Activated naive CD8-positive, alpha-beta T cell treated with anti-CD3 and anti-CD28 coated beads, Interleukin-2, amount 50 U/mL, for 24 hours (primary cell): ENCODE measurements around the gene POU2F2.

Experiments
- ATAC-seq: fragments of 150-1000 bp; cut with Tn5 transposase; one replicate; pipeline ENCODE4 v1.10.0; 2021
- DNase-seq: peaks from one replicate; pipeline ENCODE4 v3.0.0; 2021
- H3K27ac Mint-ChIP-seq: one replicate; pipeline ENCODE4 v1.8.0; 2021; ENCODE audit warnings: mild to moderate bottlenecking, mixed read lengths
- H3K27me3 Mint-ChIP-seq: one replicate; pipeline ENCODE4 v1.8.0; 2021; ENCODE audit warnings: mixed read lengths
- H3K36me3 Mint-ChIP-seq: one replicate; pipeline ENCODE4 v1.8.0; 2021; ENCODE audit warnings: low read depth, mixed read lengths
- H3K4me1 Mint-ChIP-seq: one replicate; pipeline ENCODE4 v1.8.0; 2021; ENCODE audit warnings: mixed read lengths
- H3K4me3 Mint-ChIP-seq: one replicate; pipeline ENCODE4 v1.8.0; 2021; ENCODE audit warnings: mild to moderate bottlenecking, moderate library complexity, mixed read lengths
- H3K9me3 Mint-ChIP-seq: one replicate; pipeline ENCODE4 v1.8.0; 2021; ENCODE audit warnings: mixed read lengths

POU2F2 gene

GRCh38 chr19:42092350-42092749 lies 39.9 kb downstream of the POU2F2 start:
- no peak overlapping the region for H3K27ac Mint-ChIP-seq
- DNase-seq (peak; percentile 47), ATAC-seq (peak; percentile 40)
- H3K4me3 Mint-ChIP-seq, result no peak overlapping the region
- no peaks in the 10 kb centered on the region for H3K27me3 Mint-ChIP-seq
- peaks cover 28% of the 10 kb centered on the region for H3K4me1 Mint-ChIP-seq
- H3K36me3 Mint-ChIP-seq, result peaks cover 34% of the 10 kb centered on the region
- no peaks in the 10 kb centered on the region for H3K9me3 Mint-ChIP-seq

GRCh38 chr19:42091742-42092141 lies 40.5 kb downstream of the POU2F2 start:
- Mint-ChIP-seq H3K4me3 (no peak overlapping the region), H3K9me3 (no peaks in the 10 kb centered on the region), H3K27ac (no peak overlapping the region), H3K36me3 (peaks cover 31% of the 10 kb centered on the region), H3K4me1 (peaks cover 28% of the 10 kb centered on the region), H3K27me3 (no peaks in the 10 kb centered on the region)
- DNase-seq, result no peak
- ATAC-seq, result no peak

- ATAC-seq, result no peak
- Mint-ChIP-seq H3K27ac (no peak overlapping the region), H3K4me3 (no peak overlapping the region), H3K9me3 (no peaks in the 10 kb centered on the region), H3K4me1 (peaks cover 28% of the 10 kb centered on the region), H3K27me3 (no peaks in the 10 kb centered on the region), H3K36me3 (peaks cover 27% of the 10 kb centered on the region)
- no peak for DNase-seq
These were observed 40.9 kb downstream of the POU2F2 start for GRCh38 chr19:42091300-42091699.

GRCh38 chr19:42090672-42091071 lies 41.6 kb downstream of the POU2F2 start:
- H3K36me3 Mint-ChIP-seq, result peaks cover 25% of the 10 kb centered on the region

GRCh38 chr19:42089772-42090171 lies 42.5 kb downstream of the POU2F2 start:
- DNase-seq, result no peak
- no peaks in the 10 kb centered on the region for H3K9me3 Mint-ChIP-seq
- peaks cover 28% of the 10 kb centered on the region for H3K4me1 Mint-ChIP-seq
- H3K27me3 Mint-ChIP-seq, result no peaks in the 10 kb centered on the region
- ATAC-seq, result no peak
- peaks cover 22% of the 10 kb centered on the region for H3K36me3 Mint-ChIP-seq
- H3K4me3 Mint-ChIP-seq, result no peak overlapping the region
- H3K27ac Mint-ChIP-seq, result no peak overlapping the region

More at GRCh38 chr19:42090672-42091071, 41.6 kb downstream of the POU2F2 start:
- no peaks in the 10 kb centered on the region for H3K27me3 Mint-ChIP-seq
- no peaks in the 10 kb centered on the region for H3K9me3 Mint-ChIP-seq
- peaks cover 28% of the 10 kb centered on the region for H3K4me1 Mint-ChIP-seq
- H3K27ac Mint-ChIP-seq, result no peak overlapping the region
- DNase-seq (no peak), ATAC-seq (no peak)
- H3K4me3 Mint-ChIP-seq, result no peak overlapping the region

- peaks cover 28% of the 10 kb centered on the region for H3K4me1 Mint-ChIP-seq
- peaks cover 17% of the 10 kb centered on the region for H3K36me3 Mint-ChIP-seq
- ATAC-seq (no peak), DNase-seq (no peak)
- H3K9me3 Mint-ChIP-seq, result no peaks in the 10 kb centered on the region
- H3K27ac Mint-ChIP-seq, result no peak overlapping the region
- H3K4me3 Mint-ChIP-seq, result no peak overlapping the region
- no peaks in the 10 kb centered on the region for H3K27me3 Mint-ChIP-seq
These were observed 43.0 kb downstream of the POU2F2 start for GRCh38 chr19:42089191-42089750.

GRCh38 chr19:42088471-42089190 lies 43.6 kb downstream of the POU2F2 start:
- Mint-ChIP-seq H3K36me3 (peaks cover 14% of the 10 kb centered on the region), H3K4me1 (peaks cover 28% of the 10 kb centered on the region), H3K4me3 (no peak overlapping the region), H3K27ac (no peak overlapping the region), H3K9me3 (no peaks in the 10 kb centered on the region), H3K27me3 (no peaks in the 10 kb centered on the region)
- no peak for DNase-seq
- no peak for ATAC-seq

- H3K4me1 Mint-ChIP-seq, result peaks cover 28% of the 10 kb centered on the region
- H3K36me3 Mint-ChIP-seq, result peaks cover 12% of the 10 kb centered on the region
- no peak overlapping the region for H3K27ac Mint-ChIP-seq
These were observed 45.3 kb downstream of the POU2F2 start for GRCh38 chr19:42086770-42087550.

GRCh38 chr19:42086188-42086736 lies 46.0 kb downstream of the POU2F2 start:
- DNase-seq, result no peak
- Mint-ChIP-seq H3K4me1 (peaks cover 34% of the 10 kb centered on the region), H3K4me3 (no peak overlapping the region), H3K27ac (no peak overlapping the region), H3K27me3 (no peaks in the 10 kb centered on the region), H3K36me3 (peaks cover 18% of the 10 kb centered on the region), H3K9me3 (no peaks in the 10 kb centered on the region)
- no peak for ATAC-seq

More at GRCh38 chr19:42086770-42087550, 45.3 kb downstream of the POU2F2 start:
- H3K4me3 Mint-ChIP-seq, result no peak overlapping the region
- ATAC-seq (no peak), DNase-seq (no peak)
- H3K27me3 Mint-ChIP-seq, result no peaks in the 10 kb centered on the region
- no peaks in the 10 kb centered on the region for H3K9me3 Mint-ChIP-seq

- Mint-ChIP-seq H3K27me3 (no peaks in the 10 kb centered on the region), H3K4me3 (no peak overlapping the region), H3K36me3 (peaks cover 20% of the 10 kb centered on the region), H3K9me3 (no peaks in the 10 kb centered on the region), H3K27ac (no peak overlapping the region), H3K4me1 (peaks cover 18% of the 10 kb centered on the region)
- ATAC-seq (no peak), DNase-seq (no peak)
These were observed 48.7 kb downstream of the POU2F2 start for GRCh38 chr19:42083537-42083936.

GRCh38 chr19:42081584-42082203 lies 50.6 kb downstream of the POU2F2 start:
- Mint-ChIP-seq H3K27me3 (no peaks in the 10 kb centered on the region), H3K4me3 (no peak overlapping the region), H3K9me3 (no peaks in the 10 kb centered on the region), H3K27ac (peak overlapping the region; percentile 29), H3K4me1 (peaks cover 32% of the 10 kb centered on the region), H3K36me3 (peaks cover 22% of the 10 kb centered on the region)
- DNase-seq (no peak), ATAC-seq (peak; percentile 53)

GRCh38 chr19:42080764-42081375 lies 51.4 kb downstream of the POU2F2 start:
- ATAC-seq (no peak), DNase-seq (no peak)
- peaks cover 26% of the 10 kb centered on the region for H3K36me3 Mint-ChIP-seq
- H3K27ac Mint-ChIP-seq, result peak overlapping the region; percentile 29
- peaks cover 36% of the 10 kb centered on the region for H3K4me1 Mint-ChIP-seq
- no peaks in the 10 kb centered on the region for H3K27me3 Mint-ChIP-seq
- no peaks in the 10 kb centered on the region for H3K9me3 Mint-ChIP-seq
- H3K4me3 Mint-ChIP-seq, result no peak overlapping the region

GRCh38 chr19:42079886-42080763 lies 52.1 kb downstream of the POU2F2 start:
- peaks cover 30% of the 10 kb centered on the region for H3K36me3 Mint-ChIP-seq

More at GRCh38 chr19:42079886-42080763, 52.1 kb downstream of the POU2F2 start:
- no peaks in the 10 kb centered on the region for H3K9me3 Mint-ChIP-seq
- no peak overlapping the region for H3K27ac Mint-ChIP-seq
- no peak overlapping the region for H3K4me3 Mint-ChIP-seq
- H3K27me3 Mint-ChIP-seq, result no peaks in the 10 kb centered on the region
- H3K4me1 Mint-ChIP-seq, result peaks cover 44% of the 10 kb centered on the region
- ATAC-seq (no peak), DNase-seq (no peak)
